Ramos (cell line): Measurements from ENCODE around the gene ZXDC.

Source experiments
- in situ Hi-C: fragments of 300-500 bp; cut with MboI; formaldehyde crosslinking; loops from one replicate; pipeline ENCODE4 v1.14.3; 2022; ENCODE audit warnings: low sequenced_read_pairs; ENCODE audit not compliant: unreplicated experiment

ZXDC gene

DNA sequence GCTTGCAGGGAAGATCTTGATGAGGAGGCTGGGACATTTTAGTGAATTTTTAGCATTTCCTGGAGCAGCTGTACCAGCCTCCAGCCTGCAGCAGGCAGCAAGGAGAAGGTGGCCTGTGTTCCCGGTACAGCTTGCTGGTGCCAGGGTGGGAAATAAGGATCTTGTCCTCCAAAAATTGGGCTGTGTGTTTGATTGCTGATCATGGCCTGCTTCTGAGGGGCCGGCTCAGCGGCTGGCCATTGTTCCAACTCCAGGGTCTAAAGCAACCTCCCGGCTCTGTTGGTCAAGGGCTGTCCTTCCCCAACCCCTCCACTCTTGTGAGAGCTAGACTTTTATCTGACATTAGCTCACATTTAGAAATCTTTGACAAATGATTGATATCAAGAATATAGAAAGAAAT, 75.9 kb downstream of the ZXDC start:
- in situ Hi-C loops = no loop called here

DNA sequence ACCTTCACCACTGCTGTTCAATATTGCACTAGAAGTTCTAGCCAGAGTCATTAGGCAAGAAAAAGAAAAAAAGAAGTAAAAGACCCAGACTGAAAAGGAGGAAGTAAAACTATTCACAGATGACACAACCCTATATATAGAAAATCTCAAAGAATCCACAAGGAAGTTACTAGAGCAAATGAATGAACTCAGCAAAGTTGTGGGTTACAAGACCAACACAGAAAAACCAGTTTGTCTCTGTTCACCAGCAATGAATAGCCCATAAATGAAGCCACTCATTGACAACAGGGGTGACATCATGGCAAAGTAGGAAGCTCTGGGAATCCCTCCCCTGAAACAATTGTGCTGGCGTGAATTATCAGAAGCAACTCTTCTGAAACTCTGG, 76.3 kb downstream of the ZXDC start:
- in situ Hi-C loops = no loop called here

DNA sequence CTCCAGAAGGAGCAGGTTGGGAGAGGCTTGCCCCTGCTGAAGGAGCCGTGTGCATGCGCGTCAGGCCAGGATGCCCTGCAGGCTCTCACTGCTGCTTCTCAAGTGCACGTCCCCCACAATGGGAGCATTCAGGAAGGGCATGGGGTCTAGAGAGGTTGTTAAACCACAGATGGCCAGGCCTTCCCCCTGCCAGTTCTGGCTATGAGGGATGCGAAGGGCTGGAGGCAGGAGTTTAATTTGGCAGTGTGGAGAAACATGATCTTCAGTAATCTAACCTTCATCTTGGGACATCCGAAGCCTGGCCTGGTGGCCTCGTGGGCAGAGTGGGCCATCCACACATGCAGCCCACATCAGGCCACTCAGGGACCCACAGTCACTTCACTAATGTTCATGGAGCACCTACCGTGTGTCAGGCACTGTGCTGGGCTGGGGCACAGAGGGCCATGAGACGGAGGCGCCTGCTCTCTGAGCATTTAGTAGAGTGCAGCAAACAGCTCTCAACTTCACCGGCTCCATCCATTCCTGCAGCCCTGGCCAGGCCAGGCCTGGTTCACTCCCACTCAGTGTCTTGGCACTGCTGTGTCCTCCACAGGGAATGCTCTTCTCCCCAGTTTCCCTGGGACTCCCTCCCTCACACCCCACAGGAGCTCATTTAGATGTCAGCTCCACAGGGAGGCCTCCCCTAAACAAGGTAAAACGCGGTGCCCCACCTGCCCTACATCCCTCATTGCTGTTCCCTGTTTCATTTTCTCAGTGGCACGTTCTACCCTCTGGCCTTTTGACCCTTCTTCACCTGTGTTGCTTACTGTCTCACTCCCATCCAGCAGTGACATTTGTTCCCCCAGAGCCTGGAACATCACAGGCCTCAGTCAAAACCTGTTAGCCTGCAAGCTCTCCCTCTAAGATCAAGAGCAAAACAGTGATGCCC, 77.0 kb downstream of the ZXDC start:
- in situ Hi-C loops = no loop called here

DNA sequence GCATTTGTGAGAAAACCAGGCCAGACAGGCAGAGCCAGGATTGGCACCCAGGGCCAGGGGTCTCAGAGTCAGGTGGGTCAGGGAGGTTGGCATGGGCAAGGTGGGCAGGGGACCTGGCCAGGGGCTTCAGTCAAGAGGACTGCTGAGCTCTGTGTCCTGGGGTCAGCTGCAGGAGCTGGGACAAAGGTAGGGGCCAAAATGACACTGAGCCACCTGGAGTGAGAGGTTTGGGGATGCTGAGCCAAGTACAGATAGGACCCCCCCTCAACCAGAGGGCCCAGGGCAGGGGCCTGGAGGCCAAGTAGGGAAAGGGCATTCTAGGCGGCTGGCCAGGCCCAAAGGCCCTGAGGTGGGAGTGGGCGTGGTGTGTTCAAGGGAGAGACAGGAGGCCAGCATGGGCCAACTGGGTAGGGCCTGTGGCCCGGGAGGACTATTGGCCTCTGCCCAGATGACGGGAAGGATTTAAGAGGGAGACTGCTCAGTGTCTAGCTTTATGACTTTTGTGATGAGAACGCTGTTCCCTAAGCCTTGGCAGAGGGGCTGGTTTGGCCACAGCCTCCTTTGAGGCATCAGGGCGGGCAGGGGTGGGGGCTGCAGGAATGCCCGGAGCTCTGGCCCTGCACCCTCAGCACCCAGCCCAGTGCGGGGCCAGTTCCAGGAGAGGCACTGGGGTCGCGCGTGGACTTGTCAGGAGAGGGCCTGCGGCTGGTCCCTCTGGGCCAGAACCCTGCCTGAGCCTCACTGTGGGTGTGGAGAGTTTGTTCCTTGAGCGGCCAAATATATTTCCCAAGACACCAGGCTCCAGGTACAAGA, 77.9 kb downstream of the ZXDC start:
- in situ Hi-C loops = no loop called here

DNA sequence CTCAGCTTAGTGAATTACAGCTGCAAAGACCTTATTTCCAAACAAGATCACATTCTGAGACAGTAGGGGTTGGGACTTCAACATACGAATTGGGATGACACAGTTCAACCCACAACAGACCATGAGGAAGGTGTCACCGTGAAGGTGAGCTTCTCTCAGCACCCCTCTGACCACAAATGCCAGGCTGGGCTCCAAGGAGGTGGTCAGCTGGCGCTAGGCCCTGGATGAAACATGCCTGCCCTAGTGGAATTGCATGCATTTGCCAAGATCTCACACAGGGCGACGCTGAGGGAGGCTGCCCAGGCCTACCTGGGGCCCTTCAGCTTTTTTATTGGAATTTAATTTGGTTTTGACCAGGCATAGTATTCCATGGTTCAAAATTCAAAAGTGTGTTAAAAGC, 79.2 kb downstream of the ZXDC start:
- in situ Hi-C loops = no loop called here

DNA sequence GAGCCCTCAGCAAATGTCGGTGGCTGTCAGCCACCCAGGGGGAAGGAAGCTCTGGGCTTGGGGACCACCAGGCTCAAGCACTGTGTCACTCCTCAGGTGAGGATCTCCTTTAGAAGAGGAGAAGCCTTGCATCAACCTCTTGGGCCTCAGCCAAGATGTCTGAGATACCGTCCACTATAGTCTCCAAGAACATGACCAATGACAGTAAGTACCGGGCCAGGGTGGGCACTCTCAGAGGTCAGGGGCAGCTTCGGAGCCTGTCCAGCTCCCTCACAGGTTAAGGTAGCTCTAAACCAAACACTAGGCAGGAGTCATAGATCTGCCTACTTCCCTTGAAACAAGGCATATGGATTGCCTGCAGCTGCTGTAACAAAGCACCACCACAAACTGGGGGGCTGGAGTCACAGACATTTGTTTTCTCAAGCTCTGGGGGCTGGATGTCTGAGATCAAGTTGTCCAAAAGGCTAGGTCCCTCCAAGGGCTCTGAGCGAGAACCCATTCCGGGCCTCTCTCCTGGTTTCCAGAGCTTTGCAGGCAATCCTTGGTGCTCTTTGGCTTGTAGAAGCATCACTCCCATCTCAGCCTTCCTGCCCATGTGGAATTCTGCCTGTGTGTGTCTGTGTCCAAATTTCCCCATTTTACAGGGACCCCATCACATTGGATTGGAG, 79.7 kb downstream of the ZXDC start:
- in situ Hi-C loops = no loop called here

DNA sequence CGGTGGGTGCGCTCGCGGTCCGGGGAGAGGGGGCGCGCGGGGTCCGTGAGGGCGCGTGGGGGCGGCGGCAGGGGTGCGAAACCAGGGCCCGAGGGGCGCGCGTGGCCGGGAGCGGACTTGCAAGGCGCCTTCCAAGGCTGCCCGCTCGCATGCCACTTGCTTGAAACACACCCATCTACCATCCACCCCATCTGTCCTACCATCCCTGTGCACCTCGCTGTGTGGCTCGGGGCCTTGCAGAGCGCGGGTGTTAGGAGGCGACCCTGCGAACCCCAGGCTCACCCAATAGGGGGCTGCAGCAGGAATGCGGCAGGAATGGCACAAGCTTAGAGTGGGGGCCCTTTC, 80.7 kb downstream of the ZXDC start:
- in situ Hi-C loops = no loop called here

DNA sequence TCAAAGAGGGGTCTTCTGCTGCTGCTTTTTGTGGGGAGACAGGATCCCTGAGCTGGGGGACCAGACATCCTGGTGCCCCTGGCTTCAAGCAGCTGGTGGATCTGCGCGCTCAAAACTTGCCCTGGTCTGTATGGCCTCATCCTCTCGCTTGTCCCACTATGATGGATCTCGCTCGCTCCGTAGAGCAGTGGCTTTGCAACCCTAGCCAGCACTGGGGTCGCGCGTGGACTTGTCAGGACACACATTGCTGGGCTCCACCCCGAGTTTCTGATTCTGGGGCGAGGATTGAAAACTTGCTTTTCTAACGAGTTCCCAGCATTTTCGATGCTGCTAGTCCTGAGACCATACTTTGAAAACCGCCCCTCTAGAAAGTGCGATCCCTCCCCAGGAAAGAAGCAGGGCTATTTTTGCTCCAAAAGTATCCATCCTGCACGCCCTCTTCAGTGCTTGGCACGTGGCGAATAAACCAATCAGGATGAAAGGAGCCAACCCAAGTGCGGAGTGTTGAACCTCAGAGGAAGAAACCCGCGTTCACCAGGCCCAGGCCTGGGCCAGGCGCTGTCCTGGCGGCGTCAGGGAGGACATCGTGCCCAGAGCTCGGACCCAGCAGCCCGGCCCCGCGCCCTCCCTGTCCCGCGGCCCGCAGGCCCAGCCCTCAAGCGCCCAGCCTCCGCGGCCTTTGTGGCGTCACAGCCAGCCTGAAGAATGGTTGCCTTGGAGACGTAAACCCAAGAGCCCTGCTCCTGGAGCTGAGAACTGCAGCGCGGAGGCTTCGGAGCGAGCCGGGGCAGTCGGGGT, 81.3 kb downstream of the ZXDC start, which contains the start of gene CFAP100:
TSS of gene CFAP100 (plus strand) at position 731 of the 798 bp plus-strand sequence. CDS start 1,092 bp downstream, outside the sequence.
- in situ Hi-C loops = no loop called here

DNA sequence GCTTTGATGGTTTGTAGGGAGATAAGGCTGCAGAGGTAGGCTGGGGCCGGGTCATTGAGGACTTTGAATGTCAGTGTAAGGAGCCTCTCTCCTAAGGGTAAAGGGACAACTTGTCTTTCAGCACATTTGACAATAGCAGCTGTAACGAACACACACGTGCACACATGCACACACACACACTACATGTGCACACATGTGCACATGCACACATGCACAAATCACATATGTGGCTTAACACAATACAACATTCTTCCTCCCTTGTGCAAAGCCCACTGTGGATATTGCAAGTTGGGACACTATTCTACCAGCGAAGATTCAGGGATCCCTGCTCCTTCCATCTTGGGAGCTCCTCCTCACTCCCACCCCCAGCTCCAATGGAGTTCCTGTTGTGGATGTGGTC, 82.1 kb downstream of the ZXDC start:
- in situ Hi-C loops = no loop called here

DNA sequence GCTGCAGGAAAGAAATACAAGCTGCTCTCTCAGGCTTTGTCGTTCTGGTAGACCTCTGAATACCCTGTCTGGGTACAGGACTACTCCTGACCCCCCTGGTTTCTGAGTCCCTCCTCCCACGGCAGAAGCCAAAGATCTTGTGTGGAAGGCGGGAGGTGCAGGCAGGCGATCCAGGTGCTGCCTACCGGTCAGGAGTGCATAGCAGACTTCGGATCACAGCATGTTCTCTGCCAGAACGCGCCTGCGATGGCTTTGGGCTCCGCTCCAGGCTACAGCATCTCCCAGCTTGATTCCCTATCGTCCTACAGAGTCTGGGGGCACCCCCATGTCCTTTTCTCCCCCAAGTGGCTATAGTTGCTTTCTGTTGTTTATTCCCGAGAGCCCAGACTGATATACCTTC, 83.4 kb downstream of the ZXDC start:
- in situ Hi-C loops = no loop called here

DNA sequence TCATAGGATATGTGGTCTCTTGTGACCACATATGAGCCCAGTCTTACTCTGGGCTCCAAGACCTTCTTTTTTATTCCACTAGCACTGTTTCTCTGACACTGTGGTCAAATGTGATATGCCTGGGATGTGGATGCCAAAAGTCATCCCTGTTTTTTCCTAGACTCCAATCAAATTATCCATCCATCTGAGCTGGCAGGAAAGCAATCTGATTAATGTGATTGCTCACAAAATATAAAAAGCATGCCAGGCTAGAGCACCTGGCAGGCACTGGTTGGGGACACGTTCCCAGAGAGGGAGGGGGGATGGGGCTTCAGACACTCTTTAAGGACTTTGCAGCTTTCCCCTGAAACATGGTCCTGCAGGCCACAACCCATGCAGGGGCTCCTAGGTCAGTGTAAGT, 84.1 kb downstream of the ZXDC start:
- in situ Hi-C loops = no loop called here

DNA sequence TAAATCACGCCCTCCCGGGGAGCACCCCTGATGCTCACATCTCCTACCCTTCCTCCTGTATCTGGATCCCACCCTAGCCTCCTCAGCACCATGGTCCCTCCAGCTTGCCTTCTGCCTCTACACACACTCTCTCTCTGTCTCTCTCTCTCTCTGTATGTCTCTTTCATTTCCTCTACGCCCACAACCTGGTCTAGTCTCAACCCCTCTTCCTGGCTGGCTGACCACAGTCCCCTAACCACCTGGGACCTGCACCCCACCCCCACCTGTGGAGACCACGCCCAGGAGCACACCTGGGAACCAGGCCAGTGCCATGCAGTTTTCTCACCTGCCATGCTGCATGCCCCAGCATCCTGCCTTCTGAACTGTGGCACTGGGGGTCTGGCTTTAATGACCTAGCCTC, 84.9 kb downstream of the ZXDC start:
- in situ Hi-C loops = no loop called here

DNA sequence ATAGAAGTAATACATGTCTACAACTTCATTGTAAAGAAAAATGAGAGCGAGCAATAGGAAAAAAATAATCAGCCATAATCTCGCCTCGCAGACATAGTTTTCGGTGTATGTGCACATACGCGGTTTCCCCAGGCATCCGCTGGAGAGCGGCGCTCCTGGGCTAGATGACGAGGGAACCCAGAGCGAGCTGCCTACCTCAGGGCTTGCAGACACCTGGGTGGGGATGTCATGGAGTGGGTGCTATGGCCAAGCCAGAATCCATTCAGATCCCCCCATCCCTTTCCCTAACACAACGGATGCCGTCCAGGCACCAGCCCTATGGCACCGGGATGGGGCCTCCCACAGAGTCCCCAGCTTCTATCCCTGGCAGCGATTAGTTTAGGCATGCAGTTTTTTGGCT, 85.5 kb downstream of the ZXDC start:
- in situ Hi-C loops = no loop called here

DNA sequence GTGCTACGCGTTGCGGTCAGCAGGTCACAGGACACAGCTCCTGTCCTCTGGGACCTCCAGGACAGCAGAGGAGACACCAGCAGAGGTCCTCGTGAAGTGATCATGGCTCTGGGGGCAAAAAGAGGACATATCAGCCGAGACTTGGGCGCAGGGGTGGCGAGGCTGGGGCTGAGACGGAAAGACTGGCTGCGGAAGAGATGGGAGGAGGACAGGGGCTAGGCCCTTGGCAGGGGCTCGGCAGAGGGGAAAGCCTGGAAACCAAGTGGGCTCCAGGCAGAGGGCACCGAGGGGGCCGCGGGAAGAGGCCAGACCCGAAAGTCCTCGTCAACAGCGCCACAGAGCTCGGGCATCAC, 85.9 kb downstream of the ZXDC start:
- in situ Hi-C loops = loop anchor here (5.0 kb wide), 1 partner anchor 142 kb away; no protein-coding TSS in a partner anchor

DNA sequence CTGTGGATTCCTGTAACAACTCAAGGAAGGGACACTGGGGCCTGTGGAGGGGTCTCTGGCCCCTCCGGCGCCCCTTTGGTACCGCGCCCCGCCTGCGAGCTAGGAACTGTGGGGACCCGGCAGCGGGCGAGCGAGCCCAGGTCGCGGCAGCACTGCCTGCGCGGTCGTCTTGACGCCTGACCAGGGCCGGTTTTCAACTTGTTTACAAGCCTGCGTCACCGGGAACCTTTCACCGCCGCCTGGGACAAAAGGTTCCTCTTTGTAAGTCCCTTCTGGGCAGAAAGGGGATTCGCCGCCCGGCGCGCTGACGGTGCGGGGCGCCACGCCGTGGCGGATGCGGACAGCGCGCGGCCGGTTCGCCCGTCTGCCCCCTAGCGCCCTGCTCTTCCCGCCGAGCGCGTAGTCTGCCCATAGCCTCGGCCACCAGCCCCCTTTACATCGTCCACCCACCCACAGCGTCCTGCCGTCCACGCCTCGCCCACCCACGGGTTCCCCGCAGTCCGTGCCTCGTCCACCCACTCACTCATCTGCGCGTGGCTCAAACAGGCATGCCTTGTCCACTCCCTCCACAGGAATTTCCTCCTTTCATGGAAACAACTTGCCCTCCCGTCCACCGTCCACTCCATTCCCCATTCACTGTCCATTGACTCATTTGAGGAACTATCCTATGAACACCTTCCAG, 86.4 kb downstream of the ZXDC start:
- in situ Hi-C loops = loop anchor here (5.0 kb wide), 1 partner anchor 142 kb away; no protein-coding TSS in a partner anchor
